SHP77 treated with DMSO at 0.1 percent for 48 hours (cell line): ENCODE results near the gene LCAT.

Experiments used
- DNase-seq: peaks from one replicate; lab custom pipeline; 2025; lab: John Stamatoyannopoulos, UW

The LCAT gene

DNA sequence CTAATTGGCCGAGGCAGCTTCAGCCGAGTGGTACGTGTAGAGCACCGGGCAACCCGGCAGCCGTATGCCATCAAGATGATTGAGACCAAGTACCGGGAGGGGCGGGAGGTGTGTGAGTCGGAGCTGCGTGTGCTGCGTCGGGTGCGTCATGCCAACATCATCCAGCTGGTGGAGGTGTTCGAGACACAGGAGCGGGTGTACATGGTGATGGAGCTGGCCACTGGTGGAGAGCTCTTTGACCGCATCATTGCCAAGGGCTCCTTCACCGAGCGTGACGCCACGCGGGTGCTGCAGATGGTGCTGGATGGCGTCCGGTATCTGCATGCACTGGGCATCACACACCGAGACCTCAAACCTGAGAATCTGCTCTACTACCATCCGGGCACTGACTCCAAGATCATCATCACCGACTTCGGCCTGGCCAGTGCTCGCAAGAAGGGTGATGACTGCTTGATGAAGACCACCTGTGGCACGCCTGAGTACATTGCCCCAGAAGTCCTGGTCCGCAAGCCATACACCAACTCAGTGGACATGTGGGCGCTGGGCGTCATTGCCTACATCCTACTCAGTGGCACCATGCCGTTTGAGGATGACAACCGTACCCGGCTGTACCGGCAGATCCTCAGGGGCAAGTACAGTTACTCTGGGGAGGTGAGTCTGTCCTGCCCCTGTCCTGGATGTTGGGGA lies 34.7 kb downstream of the LCAT start:
- DNase-seq = no peak

DNA sequence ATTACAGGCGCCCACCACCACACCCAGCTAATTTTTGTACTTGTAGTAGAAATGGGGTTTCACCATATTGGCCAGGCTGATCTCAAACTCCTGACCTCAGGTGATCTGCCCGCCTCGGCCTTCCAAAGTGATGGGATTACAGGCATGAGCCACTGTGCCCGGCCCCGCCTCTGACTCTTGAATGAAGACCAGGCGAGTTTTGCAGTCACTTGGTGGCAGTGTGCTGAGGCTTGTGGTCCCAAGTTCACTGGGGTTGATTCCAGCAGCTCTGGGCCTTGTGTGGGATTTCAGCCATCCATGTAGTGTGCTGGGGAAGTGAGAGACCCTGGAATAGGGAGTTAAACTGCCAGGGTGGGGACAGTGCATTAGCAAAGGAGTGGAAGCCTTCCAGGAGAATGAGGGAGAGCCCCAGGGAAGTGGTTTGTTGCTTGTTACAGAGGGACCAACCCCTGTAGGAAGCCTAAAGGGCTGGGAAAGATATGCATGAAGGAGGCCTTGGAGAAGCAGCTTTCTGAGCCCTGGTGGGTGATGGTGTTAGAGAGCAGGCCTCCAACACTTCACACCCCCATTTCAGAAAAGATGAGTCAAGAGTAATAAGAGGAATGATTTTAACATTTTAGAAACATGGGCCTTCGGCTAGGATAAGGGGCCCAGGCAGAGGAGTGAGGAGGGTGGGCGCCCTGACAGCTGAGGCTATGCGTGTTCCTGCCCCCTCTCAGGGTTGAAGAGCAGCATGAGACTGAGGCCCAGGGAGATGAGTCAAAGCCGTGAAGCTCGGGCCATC lies 36.3 kb downstream of the LCAT start:
- no peak for DNase-seq

DNA sequence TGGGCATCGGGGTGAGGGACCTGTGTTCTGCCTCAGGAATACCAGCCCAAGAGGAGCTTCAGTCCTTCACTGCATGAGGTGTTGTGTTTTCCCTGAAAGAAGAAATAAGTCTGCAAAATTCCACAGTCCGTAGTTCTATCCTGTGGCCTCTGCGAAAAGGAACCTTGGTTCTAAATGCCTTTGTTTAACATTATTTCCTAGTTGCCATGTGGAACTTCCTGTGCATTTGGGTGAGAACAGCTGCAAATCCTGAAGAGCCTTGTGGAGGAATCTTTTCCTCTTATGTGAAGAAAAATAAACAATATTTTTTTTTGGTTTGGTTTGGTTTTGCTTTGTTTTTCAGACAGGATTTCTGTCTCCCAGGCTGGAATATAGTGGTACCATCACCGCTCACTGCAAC lies 41.1 kb downstream of the LCAT start:
- no peak for DNase-seq

DNA sequence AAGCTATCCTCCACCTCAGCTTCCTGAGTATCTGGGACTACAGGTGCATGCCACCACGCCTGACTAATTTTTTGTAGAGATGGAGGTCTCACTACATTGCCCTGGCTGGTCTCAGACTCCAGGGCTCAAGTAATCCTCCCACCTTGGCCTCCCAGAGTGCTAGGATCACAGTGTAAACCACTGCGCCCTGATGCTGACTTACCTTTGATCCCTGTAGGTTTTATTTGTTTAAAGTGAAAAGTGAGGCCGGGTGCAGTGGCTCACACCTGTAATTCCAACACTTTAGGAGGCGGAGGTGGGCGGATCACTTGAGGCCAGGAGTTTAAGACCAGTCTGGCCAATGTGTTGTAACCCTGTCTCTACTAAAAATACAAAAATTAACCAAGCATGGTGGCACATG lies 42.2 kb downstream of the LCAT start:
- no peak for DNase-seq

DNA sequence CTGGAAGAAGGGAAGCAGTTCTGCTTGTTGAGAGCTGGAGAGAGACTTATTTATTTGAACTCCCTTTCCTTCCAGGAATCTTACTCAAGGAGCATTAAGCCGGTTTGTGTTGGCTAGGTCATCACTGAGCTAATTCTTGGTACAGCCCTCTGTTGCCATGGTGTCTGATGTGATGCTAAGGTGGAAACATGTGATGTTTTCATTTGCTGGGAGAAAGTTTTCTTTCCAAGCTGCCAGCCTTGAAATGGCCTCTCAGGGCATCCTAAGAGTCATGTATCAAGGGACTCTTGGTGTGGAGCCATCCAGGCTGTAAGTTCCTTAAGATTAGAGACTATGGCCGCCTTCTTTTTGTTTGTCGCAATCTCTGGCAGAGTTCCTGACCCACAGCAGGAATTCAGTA lies 46.7 kb downstream of the LCAT start:
- DNase-seq = no peak

DNA sequence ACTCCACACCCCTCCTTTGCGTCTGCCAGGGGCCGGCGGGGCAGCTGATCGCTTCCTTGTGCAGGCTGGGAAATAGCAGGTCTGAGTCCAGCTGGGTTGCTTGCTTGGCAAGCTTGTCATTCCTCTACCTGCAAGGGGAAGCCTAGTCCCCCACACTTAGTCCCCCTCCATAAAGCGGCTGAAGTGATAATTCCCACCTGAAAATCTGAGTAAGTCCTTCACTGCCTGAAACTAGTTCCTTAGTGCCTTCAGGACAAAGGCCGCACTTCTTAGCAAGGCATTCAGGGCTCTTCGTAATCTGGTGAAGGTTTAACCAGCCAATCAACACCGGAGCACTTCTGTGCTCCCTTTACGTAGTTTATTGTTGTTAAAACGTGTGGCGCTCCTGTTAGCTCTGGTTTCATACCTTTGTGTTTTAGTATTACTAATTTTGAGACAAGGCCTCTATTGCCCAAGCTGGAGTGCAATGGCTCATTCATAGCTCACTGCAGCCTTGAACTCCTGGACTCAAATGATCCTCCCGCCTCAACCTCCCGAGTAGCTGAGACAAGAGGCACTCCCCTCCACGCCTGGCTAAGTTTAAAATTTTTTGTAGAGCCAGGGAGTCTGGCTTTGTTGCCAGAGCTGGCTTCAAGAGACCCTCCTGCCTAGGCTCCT lies 50.0 kb downstream of the LCAT start:
- DNase-seq = no peak

DNA sequence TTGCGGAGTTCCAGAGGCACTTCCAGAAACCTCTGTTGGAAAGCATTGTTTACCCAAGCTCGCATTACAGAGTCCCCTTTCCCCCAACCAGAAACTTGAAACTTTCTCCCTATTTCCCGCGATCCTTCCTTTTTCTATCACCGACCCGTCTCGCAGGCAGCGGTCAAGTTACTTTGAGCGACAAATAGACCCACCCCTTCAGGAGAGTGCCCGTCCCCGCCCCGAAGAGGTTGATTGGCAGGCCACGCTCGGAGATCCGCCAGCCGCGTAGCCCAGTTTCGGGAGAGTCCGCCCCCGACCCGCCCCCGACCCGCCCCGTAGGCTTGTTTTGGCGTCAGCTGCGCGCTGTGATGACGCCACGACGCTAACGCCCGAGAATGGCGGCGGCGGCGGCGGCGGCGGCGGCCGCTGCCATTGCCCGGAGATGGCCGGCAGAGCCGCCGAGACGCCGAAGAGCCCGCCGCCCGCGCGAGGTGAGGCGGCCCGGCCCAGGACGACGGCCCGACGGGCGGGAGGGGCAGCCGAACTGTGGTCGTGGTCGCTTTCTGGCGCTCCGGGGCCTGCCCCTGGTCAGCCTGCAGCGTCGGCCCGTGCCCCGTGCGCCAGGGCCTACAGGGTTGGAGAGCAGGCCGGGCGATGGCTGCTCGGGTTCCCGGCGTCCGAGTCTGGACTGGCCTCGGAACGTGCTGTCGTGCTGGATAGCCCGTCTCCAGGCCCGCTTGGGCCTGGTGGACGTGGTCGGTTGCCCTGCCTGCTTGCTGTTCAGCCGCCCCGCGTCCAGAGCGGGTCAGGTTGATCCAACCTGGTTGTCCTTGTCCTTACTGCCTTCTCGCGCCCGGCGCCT lies 50.8 kb downstream of the LCAT start, which contains the start of gene PSKH1:
Gene PSKH1 (plus strand): TSS at position 356 of the 844 bp plus-strand sequence. CDS start 15,496 bp downstream, outside the sequence.
- peak; percentile 92 for DNase-seq

DNA sequence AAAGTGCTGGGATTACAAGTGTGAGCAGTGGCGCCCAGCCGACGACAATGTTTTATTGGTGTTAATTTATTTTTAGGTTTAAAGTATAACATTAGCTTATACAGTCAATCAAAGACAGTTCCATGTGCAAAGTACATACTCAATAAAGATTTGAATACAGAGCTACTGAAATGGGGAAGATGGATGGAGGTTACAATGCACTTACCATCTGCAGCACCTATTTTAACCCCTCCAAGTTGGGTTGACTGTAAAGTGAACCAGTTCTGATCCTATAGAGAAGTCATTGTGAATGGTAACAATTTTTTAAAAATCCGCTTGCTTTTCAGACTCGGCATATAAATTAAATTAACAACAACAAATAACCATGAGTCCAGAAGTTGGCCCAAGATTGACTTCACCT lies 51.5 kb downstream of the LCAT start:
- DNase-seq = no peak
